DMS114 treated with DMSO at 0.1 percent for 48 hours (cell line): ENCODE measurements around the gene HAPSTR1.

Source experiments
- DNase-seq: peaks from one replicate; lab custom pipeline; 2025; ENCODE audit not compliant: unreplicated experiment; lab: John Stamatoyannopoulos, UW

HAPSTR1 gene

GRCh38 chr16:9095656-9096397 is 4.4 kb downstream of the HAPSTR1 start:
- DNase-seq = no peak

- DNase-seq = no peak
These were observed 5.0 kb downstream of the HAPSTR1 start for GRCh38 chr16:9096416-9096952.

GRCh38 chr16:9097266-9098219 is 6.1 kb downstream of the HAPSTR1 start:
- no peak for DNase-seq

- no peak for DNase-seq
These were observed 7.1 kb downstream of the HAPSTR1 start for GRCh38 chr16:9098377-9099090.

GRCh38 chr16:9099131-9099625 is 7.7 kb downstream of the HAPSTR1 start:
- DNase-seq = no peak

- no peak for DNase-seq
These were observed 10.9 kb downstream of the HAPSTR1 start for GRCh38 chr16:9102379-9102778.

- DNase-seq = no peak
These were observed 11.5 kb downstream of the HAPSTR1 start for GRCh38 chr16:9102943-9103342.

- DNase-seq = no peak
These were observed 12.1 kb downstream of the HAPSTR1 start for GRCh38 chr16:9103546-9103945.

GRCh38 chr16:9105189-9105588 is 13.7 kb downstream of the HAPSTR1 start:
- DNase-seq = no peak

GRCh38 chr16:9107025-9107970 is 15.9 kb downstream of the HAPSTR1 start:
- no peak for DNase-seq

GRCh38 chr16:9109255-9109654 is 17.8 kb downstream of the HAPSTR1 start:
- DNase-seq = no peak

- no peak for DNase-seq
These were observed 20.9 kb downstream of the HAPSTR1 start for GRCh38 chr16:9112166-9112843.

- no peak for DNase-seq
These were observed 21.4 kb downstream of the HAPSTR1 start for GRCh38 chr16:9112844-9113186.

GRCh38 chr16:9113707-9114106 is 22.3 kb downstream of the HAPSTR1 start:
- DNase-seq = no peak

- DNase-seq = no peak
These were observed 22.7 kb downstream of the HAPSTR1 start for GRCh38 chr16:9114112-9114511.

- no peak for DNase-seq
These were observed 23.4 kb downstream of the HAPSTR1 start for GRCh38 chr16:9114842-9115241.

GRCh38 chr16:9115277-9115676 is 23.8 kb downstream of the HAPSTR1 start:
- no peak for DNase-seq

GRCh38 chr16:9116141-9116540 is 24.7 kb downstream of the HAPSTR1 start:
- DNase-seq = no peak

GRCh38 chr16:9118170-9118569 is 26.7 kb downstream of the HAPSTR1 start:
- DNase-seq = no peak
